Measurements from ENCODE around the gene SNX5.

Gene SNX5

GRCh38 chr20:17925141-17925939, 43.3 kb downstream of the SNX5 start:
- no peak for TF ChIP-seq CEBPB (IDR thresholded peaks at IDR 0.05)
- TF ChIP-seq YY1 (IDR thresholded peaks at IDR 0.05; ENCODE audit: low read depth): no peak
- TF ChIP-seq REST (IDR thresholded peaks at IDR 0.05; ENCODE audit: low read depth): no peak
- TF ChIP-seq MAX (IDR thresholded peaks at IDR 0.05): no peak
- no peak for TF ChIP-seq USF1 (IDR thresholded peaks at IDR 0.05)
- TF ChIP-seq EP300 (IDR thresholded peaks at IDR 0.05; ENCODE audit: borderline replicate concordance): no peak
- TF ChIP-seq TEAD4 (IDR thresholded peaks at IDR 0.05): no peak
- TF ChIP-seq CREB1 (IDR thresholded peaks at IDR 0.05; ENCODE audit: low read depth): no peak
- no peak for TF ChIP-seq NFIC (IDR thresholded peaks at IDR 0.05)
- no peak for TF ChIP-seq TAF1 (IDR thresholded peaks at IDR 0.05; ENCODE audit: low read depth)
- no peak for TF ChIP-seq RAD21 (IDR thresholded peaks at IDR 0.05; ENCODE audit: low read depth)
- no peak for TF ChIP-seq ZBTB7A (IDR thresholded peaks at IDR 0.05; ENCODE audit: low read depth)
- no peak for TF ChIP-seq FOXM1 (IDR thresholded peaks at IDR 0.05; ENCODE audit: borderline replicate concordance, low read depth)
- TF ChIP-seq EGR1 (IDR thresholded peaks at IDR 0.05): no peak
- no peak for TF ChIP-seq TCF12 (IDR thresholded peaks at IDR 0.05; ENCODE audit: low read depth)

GRCh38 chr20:17921774-17922173, 46.8 kb downstream of the SNX5 start:
- no peak for TF ChIP-seq TAF1 (IDR thresholded peaks at IDR 0.05; ENCODE audit: low read depth)
- TF ChIP-seq EP300 (IDR thresholded peaks at IDR 0.05; ENCODE audit: borderline replicate concordance): no peak
- TF ChIP-seq USF1 (IDR thresholded peaks at IDR 0.05): no peak
- no peak for TF ChIP-seq EGR1 (IDR thresholded peaks at IDR 0.05)
- no peak for TF ChIP-seq TEAD4 (IDR thresholded peaks at IDR 0.05)

- no peak for TF ChIP-seq REST (IDR thresholded peaks at IDR 0.05; ENCODE audit: low read depth)
- no peak for TF ChIP-seq CEBPB (IDR thresholded peaks at IDR 0.05)
- no peak for TF ChIP-seq MAX (IDR thresholded peaks at IDR 0.05)
- TF ChIP-seq USF1 (IDR thresholded peaks at IDR 0.05): no peak
- TF ChIP-seq CREB1 (IDR thresholded peaks at IDR 0.05; ENCODE audit: low read depth): no peak
- TF ChIP-seq EP300 (IDR thresholded peaks at IDR 0.05; ENCODE audit: borderline replicate concordance): no peak
- no peak for TF ChIP-seq TEAD4 (IDR thresholded peaks at IDR 0.05)
- TF ChIP-seq TCF12 (IDR thresholded peaks at IDR 0.05; ENCODE audit: low read depth): no peak
- TF ChIP-seq EGR1 (IDR thresholded peaks at IDR 0.05): no peak
- TF ChIP-seq NFIC (IDR thresholded peaks at IDR 0.05): no peak
- no peak for TF ChIP-seq TAF1 (IDR thresholded peaks at IDR 0.05; ENCODE audit: low read depth)
These were observed 49.4 kb downstream of the SNX5 start for GRCh38 chr20:17919149-17919548.

GRCh38 chr20:17917832-17918618, 50.6 kb downstream of the SNX5 start:
- TF ChIP-seq TCF12 (IDR thresholded peaks at IDR 0.05; ENCODE audit: low read depth): no peak
- TF ChIP-seq CREB1 (IDR thresholded peaks at IDR 0.05; ENCODE audit: low read depth): no peak
- TF ChIP-seq EP300 (IDR thresholded peaks at IDR 0.05; ENCODE audit: borderline replicate concordance): no peak
- TF ChIP-seq MAX (IDR thresholded peaks at IDR 0.05): no peak
- TF ChIP-seq FOXM1 (IDR thresholded peaks at IDR 0.05; ENCODE audit: borderline replicate concordance, low read depth): no peak
- no peak for TF ChIP-seq NFIC (IDR thresholded peaks at IDR 0.05)
- TF ChIP-seq YY1 (IDR thresholded peaks at IDR 0.05; ENCODE audit: low read depth): no peak
- no peak for TF ChIP-seq REST (IDR thresholded peaks at IDR 0.05; ENCODE audit: low read depth)
- TF ChIP-seq EGR1 (IDR thresholded peaks at IDR 0.05): no peak
- TF ChIP-seq RAD21 (IDR thresholded peaks at IDR 0.05; ENCODE audit: low read depth): no peak
- TF ChIP-seq ZBTB7A (IDR thresholded peaks at IDR 0.05; ENCODE audit: low read depth): no peak
- TF ChIP-seq TAF1 (IDR thresholded peaks at IDR 0.05; ENCODE audit: low read depth): no peak
- TF ChIP-seq CEBPB (IDR thresholded peaks at IDR 0.05): no peak
- TF ChIP-seq TEAD4 (IDR thresholded peaks at IDR 0.05): no peak
- TF ChIP-seq USF1 (IDR thresholded peaks at IDR 0.05): no peak
